Neural cell (in vitro differentiated cells): ENCODE results near the gene TUBA4B. TPM values are rescaled to one million over a fixed set of nuclear protein-coding genes. Genes with fewer than 3 reads are reported as not detected.

Experiments
- H2AFZ ChIP-seq: fragments of 200-600, 300-800 bp; sonication (generic), shearing (Covaris generic); 2 replicates; pipeline ENCODE4 v1.6.0; 2014; ENCODE audit warnings: low read depth, mild to moderate bottlenecking, antibody characterized with exemption, low read length, moderate library complexity
- H3F3A ChIP-seq: fragments of 200-600 bp; shearing (Covaris generic); 2 replicates; pipeline ENCODE4 v1.6.1; 2016; ENCODE audit warnings: mild to moderate bottlenecking, moderate library complexity, mixed read lengths, antibody characterized with exemption, low read length; ENCODE audit not compliant: insufficient read depth, poor library complexity, severe bottlenecking
- H3K27ac ChIP-seq: fragments of 200-600, 300-800 bp; sonication (generic), shearing (Covaris generic); 2 replicates; pipeline ENCODE4 v1.5.1; 2014; ENCODE audit warnings: mild to moderate bottlenecking, low read length, moderate library complexity
- H3K27me3 ChIP-seq: fragments of 300-800, 200-600 bp; sonication (generic), shearing (Covaris generic); 2 replicates; pipeline ENCODE4 v1.6.0; 2014; ENCODE audit warnings: mild to moderate bottlenecking, low read depth, low read length, moderate library complexity; ENCODE audit not compliant: insufficient read depth
- H3K36me3 ChIP-seq: fragments of 300-800, 200-600 bp; sonication (generic), shearing (Covaris generic); 2 replicates; pipeline ENCODE4 v1.5.1; 2014; ENCODE audit warnings: mild to moderate bottlenecking, antibody characterized with exemption, low read length, moderate library complexity; ENCODE audit not compliant: insufficient read depth
- H3K4me2 ChIP-seq: fragments of 300-800, 200-600 bp; sonication (generic), shearing (Covaris generic); 2 replicates; pipeline ENCODE4 v1.6.0; 2014; ENCODE audit warnings: mild to moderate bottlenecking, low read length
- H3K4me3 ChIP-seq: fragments of 300-800, 200-600 bp; sonication (generic), shearing (Covaris generic); 2 replicates; pipeline ENCODE4 v1.5.1; 2014; ENCODE audit warnings: mild to moderate bottlenecking, low read length, moderate library complexity
- H3K79me2 ChIP-seq: fragments of 200-600 bp; shearing (Covaris generic); replicated peaks from 2 replicates; pipeline ENCODE4 v1.6.0; 2014; ENCODE audit warnings: mild to moderate bottlenecking, low read length, moderate library complexity; ENCODE audit not compliant: insufficient read depth
- H3K9ac ChIP-seq: fragments of 300-800, 200-600 bp; sonication (generic), shearing (Covaris generic); 2 replicates; pipeline ENCODE4 v1.6.1; 2016; ENCODE audit warnings: mild to moderate bottlenecking, low read length, mixed read lengths
- H3K9me2 ChIP-seq: fragments of 200-600 bp; shearing (Covaris generic); 2 replicates; pipeline ENCODE4 v1.6.1; 2016; ENCODE audit warnings: mild to moderate bottlenecking, low read length, mixed read lengths; ENCODE audit not compliant: insufficient read depth
- H3K9me3 ChIP-seq: fragments of 200-600, 300-800 bp; sonication (generic), shearing (Covaris generic); 2 replicates; pipeline ENCODE4 v1.6.1; 2016; ENCODE audit warnings: mild to moderate bottlenecking, mixed run types, low read length, moderate library complexity, mixed read lengths
- H4K20me1 ChIP-seq: fragments of 200-600 bp; shearing (Covaris generic); 2 replicates; pipeline ENCODE4 v1.6.1; 2016; ENCODE audit warnings: mild to moderate bottlenecking, mixed run types; ENCODE audit not compliant: insufficient read depth
- CTCF ChIP-seq: fragments of 450-650 bp; IDR thresholded peaks from 2 replicates; pipeline ENCODE4 v1.5.1; 2014; ENCODE audit warnings: antibody characterized with exemption, mild to moderate bottlenecking, moderate library complexity; ENCODE audit not compliant: poor library complexity, severe bottlenecking
- EP300 ChIP-seq: fragments of 450-650 bp; conservative IDR thresholded peaks from 2 replicates; pipeline ENCODE4 v1.6.1; 2014; ENCODE audit warnings: antibody characterized with exemption, mild to moderate bottlenecking, moderate library complexity; ENCODE audit not compliant: poor library complexity, severe bottlenecking
- EZH2 ChIP-seq: fragments of 200-600, 300-800 bp; shearing (Covaris generic), sonication (generic); IDR thresholded peaks from 2 replicates; pipeline ENCODE4 v1.6.1; 2014; ENCODE audit warnings: antibody characterized with exemption, low read length, borderline replicate concordance, mild to moderate bottlenecking; ENCODE audit not compliant: insufficient read depth, poor library complexity, severe bottlenecking
- MXI1 ChIP-seq: fragments of 450-650 bp; conservative IDR thresholded peaks from 2 replicates; pipeline ENCODE4 v1.6.1; 2014; ENCODE audit warnings: antibody characterized with exemption, mild to moderate bottlenecking; ENCODE audit not compliant: poor library complexity, severe bottlenecking
- POLR2AphosphoS5 ChIP-seq: IDR thresholded peaks from 2 replicates; pipeline ENCODE4 v1.6.1; 2012
- RAD21 ChIP-seq: fragments of 450-650 bp; conservative IDR thresholded peaks from 2 replicates; pipeline ENCODE4 v1.6.1; 2014; ENCODE audit warnings: antibody characterized with exemption, mild to moderate bottlenecking, moderate library complexity
- REST ChIP-seq: IDR thresholded peaks from 2 replicates; pipeline ENCODE4 v1.6.1; 2012; ENCODE audit warnings: borderline replicate concordance
- SMC3 ChIP-seq: fragments of 450-650 bp; conservative IDR thresholded peaks from 2 replicates; pipeline ENCODE4 v1.6.1; 2014; ENCODE audit warnings: antibody characterized with exemption, mild to moderate bottlenecking, moderate library complexity; ENCODE audit not compliant: poor library complexity
- TAF1 ChIP-seq: IDR thresholded peaks from 2 replicates; pipeline ENCODE4 v1.6.1; 2012; ENCODE audit warnings: low read depth
- polyA minus RNA-seq: library from RNA; depleted of rRNA, polyadenylated mRNA; stranded (reverse); fragments of >200 nt; gene quantifications from 2 replicates; pipeline ENCODE4 v1.2.3, GENCODE V29; 2014
- polyA plus RNA-seq: library from polyadenylated mRNA; depleted of rRNA; stranded (reverse); fragments of >200 nt; gene quantifications from 2 replicates; pipeline ENCODE4 v1.2.3, GENCODE V29; 2014

TUBA4B gene
- polyA plus RNA-seq: not detected in 2 replicates
- polyA minus RNA-seq: not detected in 2 replicates

GRCh38 chr2:219252900-219253752 lies at the start of gene TUBA4B:
Gene TUBA4B (plus strand): TSS chr2:219253243. CDS start chr2:219253408, 165 bp downstream.
- Histone ChIP-seq H3K27ac (no peak within 1 kb of the TSS), H2AFZ (peak within 1 kb of the TSS; percentile 14), H3K4me3 (peak within 1 kb of the TSS; percentile 80), H3K4me2 (peak within 1 kb of the TSS; percentile 76), H3K9me3 (no peaks in the 10 kb centered on the region), H3K36me3 (no peaks in the 10 kb centered on the region), H3K27me3 (peaks cover 61% of the 10 kb centered on the region), H3K9ac (peak within 1 kb of the TSS; percentile 49), H3K79me2 (no peaks in the 10 kb centered on the region), H3K9me2 (no peaks in the 10 kb centered on the region), H3F3A (no peaks in the 10 kb centered on the region), H4K20me1 (no peaks in the 10 kb centered on the region)
- TF ChIP-seq SMC3 (no peak), EZH2 (peak; percentile 33)

- no peak overlapping the region for H3K4me2 ChIP-seq
- H3K4me3 ChIP-seq: no peak overlapping the region
- TF ChIP-seq REST: no peak
- no peak for TF ChIP-seq POLR2AphosphoS5
- no peak for TF ChIP-seq TAF1
- no peak for TF ChIP-seq EP300
- no peak for TF ChIP-seq CTCF
- TF ChIP-seq EZH2: no peak
- TF ChIP-seq MXI1: no peak
- no peak for TF ChIP-seq RAD21
- TF ChIP-seq SMC3: no peak
- H3K36me3 ChIP-seq: no peaks in the 10 kb centered on the region
- H3K79me2 ChIP-seq: no peaks in the 10 kb centered on the region
- no peaks in the 10 kb centered on the region for H3K9me2 ChIP-seq
- H3K27me3 ChIP-seq: no peaks in the 10 kb centered on the region
- no peak overlapping the region for H3K27ac ChIP-seq
- H3K9ac ChIP-seq: no peak overlapping the region
- H3K9me3 ChIP-seq: no peaks in the 10 kb centered on the region
- no peak overlapping the region for H2AFZ ChIP-seq
- no peaks in the 10 kb centered on the region for H3F3A ChIP-seq
- H4K20me1 ChIP-seq: no peaks in the 10 kb centered on the region
These were observed 48.4 kb upstream of the TUBA4B start for GRCh38 chr2:219204425-219205164.
